Liver (tissue), 9 donors: ENCODE results near the gene PLPP2. TPM values are rescaled to one million over a fixed set of nuclear protein-coding genes. Genes with fewer than 3 reads are reported as not detected.

Source experiments
- DNase-seq: peaks from one replicate; pipeline ENCODE4 v3.0.0-alpha.2; 2017; ENCODE audit warnings: low spot score
- H3K27ac ChIP-seq, 2 donors: one replicate each; pipeline ENCODE4 v1.7.0; 2013; ENCODE audit warnings: inconsistent platforms in 2 of 2, low read length in 2 of 2, control low read depth in 1 of 2, low read depth in 1 of 2, mild to moderate bottlenecking in 1 of 2
- H3K27me3 ChIP-seq, 4 donors: one replicate each; pipeline versions ENCODE4 v1.6.1 to v1.7.0; 2013; ENCODE audit warnings: low read length in 3 of 4, inconsistent platforms in 1 of 4, mild to moderate bottlenecking in 1 of 4, moderate library complexity in 1 of 4; ENCODE audit not compliant: control insufficient read depth in 4 of 4, insufficient read depth in 4 of 4
- H3K36me3 ChIP-seq, 4 donors: one replicate each; pipeline versions ENCODE4 v1.6.1 to v1.7.0; 2013; ENCODE audit warnings: low read length in 3 of 4, mild to moderate bottlenecking in 3 of 4, low read depth in 1 of 4, moderate library complexity in 1 of 4; ENCODE audit not compliant: control insufficient read depth in 4 of 4, insufficient read depth in 3 of 4
- H3K4me1 ChIP-seq, 4 donors: one replicate each; pipeline versions ENCODE4 v1.6.1 to v1.7.0; 2013; ENCODE audit warnings: low read length in 3 of 4, mild to moderate bottlenecking in 3 of 4, moderate library complexity in 1 of 4; ENCODE audit not compliant: control insufficient read depth in 4 of 4, insufficient read depth in 4 of 4
- H3K4me3 ChIP-seq, 3 donors: one replicate each; pipeline versions ENCODE4 v1.6.1 to v1.7.0; 2013; ENCODE audit warnings: low read length in 3 of 3, control low read depth in 1 of 3, low read depth in 1 of 3, mild to moderate bottlenecking in 1 of 3
- H3K9ac ChIP-seq, 2 donors: one replicate each; pipeline ENCODE4 v1.7.0; 2013; ENCODE audit warnings: low read length in 2 of 2, mild to moderate bottlenecking in 2 of 2, moderate library complexity in 2 of 2, control low read depth in 1 of 2, low read depth in 1 of 2
- H3K9me3 ChIP-seq, 4 donors: one replicate each; pipeline versions ENCODE4 v1.6.1 to v1.7.0; 2013; ENCODE audit warnings: low read length in 3 of 4; ENCODE audit not compliant: control insufficient read depth in 4 of 4
- EGR1 ChIP-seq, 2 donors: IDR thresholded peaks; 2 replicates each; pipeline ENCODE4 v1.6.1; 2016 to 2018; ENCODE audit warnings: antibody characterized with exemption in 2 of 2, low read depth in 2 of 2
- FOXA1 ChIP-seq: IDR thresholded peaks from 2 replicates; pipeline ENCODE4 v1.6.1; 2016; ENCODE audit warnings: antibody characterized with exemption
- FOXA2 ChIP-seq: IDR thresholded peaks from 2 replicates; pipeline ENCODE4 v1.6.1; 2016; ENCODE audit warnings: antibody characterized with exemption
- GABPA ChIP-seq, 2 donors: IDR thresholded peaks in 1 of 2; conservative IDR thresholded peaks in 1 of 2; 2 replicates each; pipeline ENCODE4 v1.6.1; 2016; ENCODE audit warnings: antibody characterized with exemption in 2 of 2, mild to moderate bottlenecking in 1 of 2, moderate library complexity in 1 of 2
- HNF4A ChIP-seq, 2 donors: conservative IDR thresholded peaks; 2 replicates each; pipeline ENCODE4 v1.6.1; 2016; ENCODE audit warnings: antibody characterized with exemption in 2 of 2, mild to moderate bottlenecking in 2 of 2
- HNF4G ChIP-seq: IDR thresholded peaks from 2 replicates; pipeline ENCODE4 v1.6.1; 2016; ENCODE audit warnings: antibody characterized with exemption
- NR2F2 ChIP-seq: IDR thresholded peaks from 2 replicates; pipeline ENCODE4 v1.6.1; 2016; ENCODE audit warnings: antibody characterized with exemption
- RAD21 ChIP-seq, 2 donors: IDR thresholded peaks; 2 replicates each; pipeline ENCODE4 v1.6.1; 2016; ENCODE audit warnings: antibody characterized with exemption in 2 of 2, mild to moderate bottlenecking in 2 of 2
- RXRA ChIP-seq, 2 donors: IDR thresholded peaks; 2 replicates each; pipeline ENCODE4 v1.6.1; 2017 to 2018; ENCODE audit warnings: antibody characterized with exemption in 2 of 2, mild to moderate bottlenecking in 1 of 2
- SP1 ChIP-seq: IDR thresholded peaks from 2 replicates; pipeline ENCODE4 v1.6.1; 2018; ENCODE audit warnings: antibody characterized with exemption, mild to moderate bottlenecking
- TAF1 ChIP-seq: conservative IDR thresholded peaks from 2 replicates; pipeline ENCODE4 v1.6.1; 2016; ENCODE audit warnings: antibody characterized with exemption, mild to moderate bottlenecking
- YY1 ChIP-seq: IDR thresholded peaks from 2 replicates; pipeline ENCODE4 v1.6.1; 2016; ENCODE audit warnings: antibody characterized with exemption, mild to moderate bottlenecking
- WGBS: extraction: QIAGEN DNeasy Blood & Tissue Kit; methylation state at CpG from one replicate; pipeline ENCODE4 v1.1.7; 2013; 5-methylcytosine and 5-hydroxymethylcytosine counted together
- polyA plus RNA-seq, 2 donors: library from polyadenylated mRNA; stranded (reverse) in 1 of 2; unstranded in 1 of 2; fragments of 200-250 nt in 1 of 2; fragments of >200 nt in 1 of 2; fragmentation: Nextera tagmentation in 1 of 2; extraction: Ambion mirVana in 1 of 2; gene quantifications; one replicate each; pipeline versions ENCODE4 v1.2.1 to v1.2.3, GENCODE V29; 2013 to 2015
- total RNA-seq, 2 donors: library from RNA; depleted of rRNA; stranded (reverse); fragments of >200 nt; gene quantifications; one replicate each; pipeline ENCODE4 v1.2.3, GENCODE V29; 2014
- TF ChIP-seq, protein P1 (sequence below): IDR thresholded peaks from 2 replicates; pipeline ENCODE4 v1.6.1; 2016; ENCODE audit warnings: antibody characterized with exemption, mild to moderate bottlenecking
- TF ChIP-seq, protein P2 (sequence below): IDR thresholded peaks from 2 replicates; pipeline ENCODE4 v1.6.1; 2016; ENCODE audit warnings: antibody characterized with exemption
- TF ChIP-seq, protein P3 (sequence below): IDR thresholded peaks from 2 replicates; pipeline ENCODE4 v1.6.1; 2016; ENCODE audit warnings: antibody characterized with exemption
- TF ChIP-seq, protein P4 (sequence below): IDR thresholded peaks from 2 replicates; pipeline ENCODE4 v1.6.1; 2016; ENCODE audit warnings: antibody characterized with exemption
- TF ChIP-seq, protein P5 (sequence below): fragments of 150-350 bp; IDR thresholded peaks from 2 replicates; pipeline ENCODE4 v1.5.1; 2017; ENCODE audit warnings: improper control_type of control experiment, low read depth, low read length; ENCODE audit not compliant: missing input control
- donor health status: healthy.
- donor health status: healthy.
- donor health status: healthy.
- donor health status: healthy.
- donor health status: healthy.

The PLPP2 gene
- total and polyA plus RNA-seq, 4 donors, result 0.75 to 5.9 (median 2.0) TPM

DNA sequence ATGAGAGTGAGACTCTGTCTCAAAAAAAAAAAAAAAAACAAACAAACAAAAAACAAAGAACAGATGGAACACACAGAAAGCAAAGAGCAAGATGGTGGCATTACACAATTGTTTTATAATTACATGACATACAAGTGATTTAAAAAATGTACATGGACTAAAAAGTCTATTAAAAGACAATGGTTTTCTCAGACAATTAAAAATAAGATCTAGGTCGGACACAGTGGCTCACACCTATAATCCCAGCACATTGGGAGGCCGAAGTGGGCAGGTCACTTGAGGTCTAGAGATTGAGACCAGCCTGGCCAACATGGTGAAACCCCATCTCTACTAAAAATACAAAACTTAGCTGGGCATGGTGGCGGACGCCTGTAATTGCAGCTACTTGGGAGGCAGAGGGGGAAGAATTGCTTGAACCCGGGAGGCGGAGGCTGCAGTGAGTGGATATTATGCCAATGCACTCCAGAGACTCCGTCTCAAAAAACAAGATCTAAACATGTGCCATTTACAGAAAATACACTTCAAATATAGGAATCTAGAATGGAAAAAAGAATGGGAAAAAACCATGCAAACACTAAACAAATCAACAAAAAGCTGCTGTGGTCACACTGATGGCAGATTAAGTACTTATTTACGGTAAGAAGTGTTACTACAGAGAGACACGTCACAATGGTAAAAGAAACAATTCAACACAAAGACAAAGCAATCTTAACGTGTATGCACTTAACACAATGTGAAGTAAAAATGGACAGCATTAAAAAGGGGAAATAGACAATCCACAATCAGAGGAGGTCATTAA lies 26.7 kb upstream of the PLPP2 start:
- no peak for TF ChIP-seq FOXA1
- TF ChIP-seq, protein P1, sequence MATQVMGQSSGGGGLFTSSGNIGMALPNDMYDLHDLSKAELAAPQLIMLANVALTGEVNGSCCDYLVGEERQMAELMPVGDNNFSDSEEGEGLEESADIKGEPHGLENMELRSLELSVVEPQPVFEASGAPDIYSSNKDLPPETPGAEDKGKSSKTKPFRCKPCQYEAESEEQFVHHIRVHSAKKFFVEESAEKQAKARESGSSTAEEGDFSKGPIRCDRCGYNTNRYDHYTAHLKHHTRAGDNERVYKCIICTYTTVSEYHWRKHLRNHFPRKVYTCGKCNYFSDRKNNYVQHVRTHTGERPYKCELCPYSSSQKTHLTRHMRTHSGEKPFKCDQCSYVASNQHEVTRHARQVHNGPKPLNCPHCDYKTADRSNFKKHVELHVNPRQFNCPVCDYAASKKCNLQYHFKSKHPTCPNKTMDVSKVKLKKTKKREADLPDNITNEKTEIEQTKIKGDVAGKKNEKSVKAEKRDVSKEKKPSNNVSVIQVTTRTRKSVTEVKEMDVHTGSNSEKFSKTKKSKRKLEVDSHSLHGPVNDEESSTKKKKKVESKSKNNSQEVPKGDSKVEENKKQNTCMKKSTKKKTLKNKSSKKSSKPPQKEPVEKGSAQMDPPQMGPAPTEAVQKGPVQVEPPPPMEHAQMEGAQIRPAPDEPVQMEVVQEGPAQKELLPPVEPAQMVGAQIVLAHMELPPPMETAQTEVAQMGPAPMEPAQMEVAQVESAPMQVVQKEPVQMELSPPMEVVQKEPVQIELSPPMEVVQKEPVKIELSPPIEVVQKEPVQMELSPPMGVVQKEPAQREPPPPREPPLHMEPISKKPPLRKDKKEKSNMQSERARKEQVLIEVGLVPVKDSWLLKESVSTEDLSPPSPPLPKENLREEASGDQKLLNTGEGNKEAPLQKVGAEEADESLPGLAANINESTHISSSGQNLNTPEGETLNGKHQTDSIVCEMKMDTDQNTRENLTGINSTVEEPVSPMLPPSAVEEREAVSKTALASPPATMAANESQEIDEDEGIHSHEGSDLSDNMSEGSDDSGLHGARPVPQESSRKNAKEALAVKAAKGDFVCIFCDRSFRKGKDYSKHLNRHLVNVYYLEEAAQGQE, result no peak
- TF ChIP-seq SP1, result no peak
- no peak for TF ChIP-seq RAD21 (IDR thresholded peaks at IDR 0.05)
- TF ChIP-seq, protein P2, sequence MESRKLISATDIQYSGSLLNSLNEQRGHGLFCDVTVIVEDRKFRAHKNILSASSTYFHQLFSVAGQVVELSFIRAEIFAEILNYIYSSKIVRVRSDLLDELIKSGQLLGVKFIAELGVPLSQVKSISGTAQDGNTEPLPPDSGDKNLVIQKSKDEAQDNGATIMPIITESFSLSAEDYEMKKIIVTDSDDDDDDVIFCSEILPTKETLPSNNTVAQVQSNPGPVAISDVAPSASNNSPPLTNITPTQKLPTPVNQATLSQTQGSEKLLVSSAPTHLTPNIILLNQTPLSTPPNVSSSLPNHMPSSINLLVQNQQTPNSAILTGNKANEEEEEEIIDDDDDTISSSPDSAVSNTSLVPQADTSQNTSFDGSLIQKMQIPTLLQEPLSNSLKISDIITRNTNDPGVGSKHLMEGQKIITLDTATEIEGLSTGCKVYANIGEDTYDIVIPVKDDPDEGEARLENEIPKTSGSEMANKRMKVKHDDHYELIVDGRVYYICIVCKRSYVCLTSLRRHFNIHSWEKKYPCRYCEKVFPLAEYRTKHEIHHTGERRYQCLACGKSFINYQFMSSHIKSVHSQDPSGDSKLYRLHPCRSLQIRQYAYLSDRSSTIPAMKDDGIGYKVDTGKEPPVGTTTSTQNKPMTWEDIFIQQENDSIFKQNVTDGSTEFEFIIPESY, result no peak
- TF ChIP-seq TAF1, result no peak
- TF ChIP-seq, protein P3, sequence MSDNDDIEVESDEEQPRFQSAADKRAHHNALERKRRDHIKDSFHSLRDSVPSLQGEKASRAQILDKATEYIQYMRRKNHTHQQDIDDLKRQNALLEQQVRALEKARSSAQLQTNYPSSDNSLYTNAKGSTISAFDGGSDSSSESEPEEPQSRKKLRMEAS, result no peak
- TF ChIP-seq HNF4A (conservative IDR thresholded peaks at IDR 0.05), result no peak
- no peak for TF ChIP-seq FOXA2
- TF ChIP-seq, protein P4, sequence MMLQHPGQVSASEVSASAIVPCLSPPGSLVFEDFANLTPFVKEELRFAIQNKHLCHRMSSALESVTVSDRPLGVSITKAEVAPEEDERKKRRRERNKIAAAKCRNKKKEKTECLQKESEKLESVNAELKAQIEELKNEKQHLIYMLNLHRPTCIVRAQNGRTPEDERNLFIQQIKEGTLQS, result no peak
- TF ChIP-seq, protein P5, sequence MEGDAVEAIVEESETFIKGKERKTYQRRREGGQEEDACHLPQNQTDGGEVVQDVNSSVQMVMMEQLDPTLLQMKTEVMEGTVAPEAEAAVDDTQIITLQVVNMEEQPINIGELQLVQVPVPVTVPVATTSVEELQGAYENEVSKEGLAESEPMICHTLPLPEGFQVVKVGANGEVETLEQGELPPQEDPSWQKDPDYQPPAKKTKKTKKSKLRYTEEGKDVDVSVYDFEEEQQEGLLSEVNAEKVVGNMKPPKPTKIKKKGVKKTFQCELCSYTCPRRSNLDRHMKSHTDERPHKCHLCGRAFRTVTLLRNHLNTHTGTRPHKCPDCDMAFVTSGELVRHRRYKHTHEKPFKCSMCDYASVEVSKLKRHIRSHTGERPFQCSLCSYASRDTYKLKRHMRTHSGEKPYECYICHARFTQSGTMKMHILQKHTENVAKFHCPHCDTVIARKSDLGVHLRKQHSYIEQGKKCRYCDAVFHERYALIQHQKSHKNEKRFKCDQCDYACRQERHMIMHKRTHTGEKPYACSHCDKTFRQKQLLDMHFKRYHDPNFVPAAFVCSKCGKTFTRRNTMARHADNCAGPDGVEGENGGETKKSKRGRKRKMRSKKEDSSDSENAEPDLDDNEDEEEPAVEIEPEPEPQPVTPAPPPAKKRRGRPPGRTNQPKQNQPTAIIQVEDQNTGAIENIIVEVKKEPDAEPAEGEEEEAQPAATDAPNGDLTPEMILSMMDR, result no peak
- TF ChIP-seq RXRA (IDR thresholded peaks at IDR 0.05), result no peak
- TF ChIP-seq NR2F2, result no peak
- TF ChIP-seq EGR1 (IDR thresholded peaks at IDR 0.05; ENCODE audit: low read depth in 2 of 2), result no peak
- TF ChIP-seq HNF4G, result no peak
- no peak for TF ChIP-seq YY1
- TF ChIP-seq GABPA (IDR thresholded peaks at IDR 0.05 in 1 of 2, conservative IDR thresholded peaks at IDR 0.05 in 1 of 2), result no peak
- DNase-seq, result no peak
- Histone ChIP-seq H3K9me3 (no peaks in the 10 kb centered on the region), H3K4me3 (no peak overlapping the region), H3K4me1 (no peaks in the 10 kb centered on the region), H3K9ac (no peak overlapping the region), H3K27me3 (no peaks in the 10 kb centered on the region), H3K36me3 (peaks cover 0 to 7% (median 3%) of the 10 kb centered on the region in 4 donors), H3K27ac (no peak overlapping the region)
- 98% methylated on average over 10 of the region's 10 CpGs for WGBS
